Kidney glomerular epithelial cell (primary cell): Measurements from ENCODE around the gene HOXC12.

ENCODE experiments used
- DNase-seq: peaks from one replicate; lab custom pipeline; 2025; lab: John Stamatoyannopoulos, UW

The HOXC12 gene

DNA sequence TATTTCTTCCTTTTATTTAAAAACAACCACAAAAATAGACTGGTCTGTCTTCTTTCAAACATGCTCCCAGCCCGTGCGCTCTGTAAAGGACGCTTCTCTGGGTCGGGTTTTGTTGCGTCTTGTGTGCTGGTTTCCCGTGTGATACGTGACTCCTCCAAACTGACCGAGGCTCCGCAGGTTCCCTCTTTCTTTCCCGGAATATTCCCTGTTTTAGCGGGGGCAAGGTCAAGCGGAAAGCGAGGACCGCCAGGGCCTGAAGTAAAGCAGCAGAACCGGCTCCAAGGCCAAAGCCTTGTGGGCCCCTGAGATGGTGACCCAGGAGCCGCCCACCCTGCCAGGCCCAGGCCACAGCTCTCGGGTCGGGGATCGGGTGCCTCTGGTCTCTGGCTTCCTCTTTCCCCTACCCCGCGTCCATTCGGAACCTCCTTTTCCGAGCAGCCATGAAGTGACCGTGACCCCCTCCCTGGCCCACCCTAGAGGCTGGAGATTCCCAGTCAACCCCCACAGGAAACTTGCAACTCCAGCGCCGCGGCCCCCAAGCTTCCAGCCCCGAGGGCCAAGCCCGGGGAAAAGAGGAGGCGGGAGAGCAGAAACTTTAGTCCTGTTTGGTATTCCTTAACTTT is 29.4 kb downstream of the HOXC12 start:
- peak; percentile 52 for DNase-seq

DNA sequence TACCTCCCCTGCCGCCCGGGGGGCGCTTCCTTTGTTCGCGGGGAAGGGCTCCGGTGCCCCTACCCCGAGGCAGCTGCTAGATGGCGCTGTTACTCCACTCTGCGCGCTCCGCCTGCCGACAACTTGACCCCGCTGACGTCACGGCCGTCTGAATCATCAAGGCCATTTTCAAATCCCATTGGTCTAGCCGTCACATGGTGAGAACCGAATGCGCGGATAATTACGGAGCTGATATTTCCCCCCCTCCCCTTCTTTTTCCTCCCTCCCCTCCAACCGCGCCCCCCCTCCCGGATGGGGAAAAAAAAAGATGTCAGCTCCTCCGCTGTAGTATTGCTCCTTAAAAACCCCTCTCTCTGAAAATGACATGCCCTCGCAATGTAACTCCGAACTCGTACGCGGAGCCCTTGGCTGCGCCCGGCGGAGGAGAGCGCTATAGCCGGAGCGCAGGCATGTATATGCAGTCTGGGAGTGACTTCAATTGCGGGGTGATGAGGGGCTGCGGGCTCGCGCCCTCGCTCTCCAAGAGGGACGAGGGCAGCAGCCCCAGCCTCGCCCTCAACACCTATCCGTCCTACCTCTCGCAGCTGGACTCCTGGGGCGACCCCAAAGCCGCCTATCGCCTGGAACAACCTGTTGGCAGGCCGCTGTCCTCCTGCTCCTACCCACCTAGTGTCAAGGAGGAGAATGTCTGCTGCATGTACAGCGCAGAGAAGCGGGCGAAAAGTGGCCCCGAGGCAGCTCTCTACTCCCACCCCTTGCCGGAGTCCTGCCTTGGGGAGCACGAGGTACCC is 30.4 kb downstream of the HOXC12 start, which contains the start of gene HOXC10:
TSS of gene HOXC10 (plus strand) at position 246 of the 791 bp plus-strand sequence. CDS start at position 360, 114 bp downstream.
- peak; percentile 91 for DNase-seq

DNA sequence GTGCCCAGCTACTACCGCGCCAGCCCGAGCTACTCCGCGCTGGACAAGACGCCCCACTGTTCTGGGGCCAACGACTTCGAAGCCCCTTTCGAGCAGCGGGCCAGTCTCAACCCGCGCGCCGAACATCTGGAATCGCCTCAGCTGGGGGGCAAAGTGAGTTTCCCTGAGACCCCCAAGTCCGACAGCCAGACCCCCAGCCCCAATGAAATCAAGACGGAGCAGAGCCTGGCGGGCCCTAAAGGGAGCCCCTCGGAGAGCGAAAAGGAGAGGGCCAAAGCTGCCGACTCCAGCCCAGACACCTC is 30.9 kb downstream of the HOXC12 start:
- DNase-seq, result no peak

DNA sequence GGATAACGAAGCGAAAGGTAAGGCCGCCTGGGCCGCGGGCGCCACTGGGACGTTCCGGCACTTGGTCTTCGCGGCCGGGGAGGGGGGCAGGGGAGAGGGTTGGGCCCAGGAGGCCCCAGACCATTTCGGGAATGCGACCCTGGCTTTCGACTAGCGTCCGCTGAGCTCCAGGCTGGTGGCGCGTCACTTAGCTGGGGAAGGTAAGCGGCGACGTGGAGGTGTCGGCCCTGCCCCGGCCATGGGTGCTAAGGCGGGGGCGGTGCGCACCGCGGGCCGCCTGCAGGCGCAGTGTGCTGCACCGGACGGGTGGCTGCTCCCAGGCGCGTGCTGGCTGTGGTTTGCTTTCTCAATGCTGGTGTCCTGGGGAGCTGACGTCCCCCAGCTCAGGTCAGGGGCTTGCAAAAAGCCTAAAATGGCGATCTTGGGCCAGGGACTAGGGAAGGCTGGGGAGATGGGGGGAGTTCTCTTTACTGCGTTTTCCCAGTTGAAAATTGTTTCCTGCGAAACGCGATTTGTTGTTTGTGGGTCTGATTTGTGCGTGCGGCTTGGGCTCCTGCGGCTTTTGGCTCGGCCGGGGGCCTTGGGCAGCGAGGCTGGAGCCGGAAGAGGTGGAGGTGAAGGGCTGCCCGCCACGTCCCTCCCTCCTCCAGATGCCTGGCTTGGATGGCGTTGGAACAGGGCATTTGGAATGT is 31.4 kb downstream of the HOXC12 start:
- no peak for DNase-seq

DNA sequence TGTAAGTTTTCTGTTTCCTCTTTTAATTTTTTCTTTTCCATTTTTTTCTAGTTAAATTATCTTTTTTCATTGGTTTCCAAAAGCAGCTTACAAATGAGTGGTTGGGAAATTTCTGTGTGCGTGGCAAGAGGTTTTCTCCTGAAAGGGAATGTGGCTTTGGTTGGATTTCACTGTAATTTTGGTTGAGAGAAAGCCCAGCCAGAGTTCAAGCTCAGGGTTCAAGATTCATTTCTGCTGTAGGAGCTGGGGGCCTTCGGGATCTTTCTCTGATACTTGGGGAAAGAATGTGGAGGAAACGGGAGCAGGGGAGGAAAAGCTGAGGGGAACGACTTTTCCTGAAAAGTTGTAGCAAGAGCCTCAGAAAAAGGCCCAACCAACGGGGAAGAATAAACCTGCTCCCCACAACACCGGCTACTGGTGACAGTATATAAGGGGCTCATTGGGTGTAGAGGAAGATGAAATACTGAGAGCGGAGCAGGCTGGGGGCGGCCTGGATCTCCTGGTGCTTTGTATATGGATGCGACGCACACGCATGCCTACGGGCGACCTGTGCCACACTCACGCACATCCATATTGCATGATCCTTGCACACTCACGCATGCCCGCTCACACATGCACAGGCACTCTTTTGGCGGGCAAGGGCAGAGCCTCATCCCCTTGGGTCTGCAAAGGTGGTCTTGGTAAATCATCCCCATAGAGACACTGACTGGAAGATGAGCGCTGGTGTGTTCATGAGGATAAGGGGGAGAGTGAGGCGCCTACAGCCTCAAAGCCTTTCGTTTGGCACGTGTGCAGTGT is 32.2 kb downstream of the HOXC12 start:
- DNase-seq, result no peak

DNA sequence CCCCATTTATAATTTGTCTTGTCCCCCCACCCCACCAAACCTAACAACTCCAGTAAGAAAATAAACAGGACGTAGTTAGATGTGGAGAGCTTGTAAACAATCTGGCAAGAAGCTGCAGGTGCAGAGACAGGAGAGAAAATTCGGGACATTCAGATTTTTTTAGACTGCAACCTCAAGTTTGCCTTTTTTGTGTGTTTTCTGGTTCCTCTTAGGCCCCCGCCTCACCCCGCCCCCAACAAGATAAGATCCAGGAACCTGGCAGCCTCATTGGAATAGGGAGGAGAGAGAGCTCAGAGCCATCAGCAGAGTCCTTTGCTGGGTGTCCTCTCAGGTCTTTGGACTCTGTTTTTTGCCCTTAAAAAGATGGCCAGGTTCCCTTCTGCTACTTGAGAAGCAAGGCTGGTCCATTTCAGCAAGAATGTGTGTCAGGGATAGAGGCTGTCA is 33.1 kb downstream of the HOXC12 start:
- DNase-seq, result no peak

DNA sequence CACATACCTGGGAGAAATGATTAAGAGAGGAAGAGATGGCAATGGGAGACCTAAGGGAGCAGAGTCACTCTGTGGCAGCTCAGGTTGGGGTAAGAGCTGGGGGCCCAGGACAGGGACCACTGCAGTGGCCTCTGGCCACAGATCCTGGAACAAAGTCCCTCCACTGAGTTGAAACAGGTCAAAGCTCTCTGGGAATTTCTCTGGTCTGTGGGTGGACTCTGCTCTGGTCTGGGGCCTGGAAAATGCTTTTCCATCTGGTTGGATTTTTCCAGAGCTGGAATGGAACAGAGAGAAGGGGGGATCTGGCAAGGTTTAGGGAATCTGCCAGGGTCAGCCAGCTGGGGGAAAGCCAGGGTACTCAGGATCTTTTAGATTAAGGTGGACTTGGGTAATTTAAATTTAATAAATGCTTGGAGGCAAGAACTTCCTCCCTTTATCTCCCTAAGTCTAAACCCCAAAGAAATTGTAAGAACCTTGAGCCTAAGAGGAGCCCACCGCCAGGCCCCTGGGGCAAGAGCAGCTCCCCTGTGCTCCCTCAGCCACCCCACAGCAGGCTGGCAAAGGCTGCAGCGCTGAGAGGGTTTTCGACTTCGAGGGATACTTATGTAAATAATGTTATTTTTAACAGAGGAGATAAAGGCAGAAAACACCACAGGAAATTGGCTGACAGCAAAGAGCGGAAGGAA is 34.0 kb downstream of the HOXC12 start:
- no peak for DNase-seq

DNA sequence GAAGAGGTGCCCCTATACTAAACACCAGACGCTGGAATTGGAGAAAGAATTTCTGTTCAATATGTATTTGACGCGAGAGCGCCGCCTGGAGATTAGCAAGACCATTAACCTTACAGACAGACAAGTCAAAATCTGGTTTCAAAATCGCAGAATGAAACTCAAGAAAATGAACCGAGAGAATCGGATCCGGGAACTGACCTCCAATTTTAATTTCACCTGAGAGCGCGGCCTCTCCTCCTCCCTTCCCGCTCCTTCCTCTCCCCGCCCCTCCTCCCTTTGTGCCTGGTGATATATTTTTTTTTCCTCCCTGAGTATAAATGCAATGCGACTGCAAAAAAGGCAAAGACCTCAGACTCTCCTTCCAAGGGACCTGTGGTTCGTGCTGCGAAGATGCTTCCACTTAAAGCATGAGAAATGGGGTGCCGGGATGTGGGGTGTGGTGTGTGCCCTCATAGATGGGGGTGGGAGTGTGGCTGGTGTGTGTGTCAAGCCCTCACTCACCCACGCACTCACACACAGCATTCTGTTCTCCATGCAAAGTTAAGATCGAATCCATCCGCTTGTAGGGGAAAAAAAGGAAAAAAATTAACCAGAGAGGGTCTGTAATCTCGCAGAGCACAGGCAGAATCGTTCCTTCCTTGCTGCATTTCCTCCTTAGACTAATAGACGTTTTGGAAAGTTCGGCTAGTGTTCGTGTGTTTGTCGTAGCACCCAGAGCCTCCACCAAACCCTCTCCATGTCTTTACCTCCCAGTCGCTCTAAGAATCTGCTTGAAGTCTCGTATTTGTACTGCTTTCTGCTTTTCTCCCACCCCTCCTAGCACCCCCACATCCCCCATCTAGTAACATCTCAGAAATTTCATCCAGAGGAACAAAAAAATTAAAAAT is 34.8 kb downstream of the HOXC12 start:
- DNase-seq, result peak; percentile 41

DNA sequence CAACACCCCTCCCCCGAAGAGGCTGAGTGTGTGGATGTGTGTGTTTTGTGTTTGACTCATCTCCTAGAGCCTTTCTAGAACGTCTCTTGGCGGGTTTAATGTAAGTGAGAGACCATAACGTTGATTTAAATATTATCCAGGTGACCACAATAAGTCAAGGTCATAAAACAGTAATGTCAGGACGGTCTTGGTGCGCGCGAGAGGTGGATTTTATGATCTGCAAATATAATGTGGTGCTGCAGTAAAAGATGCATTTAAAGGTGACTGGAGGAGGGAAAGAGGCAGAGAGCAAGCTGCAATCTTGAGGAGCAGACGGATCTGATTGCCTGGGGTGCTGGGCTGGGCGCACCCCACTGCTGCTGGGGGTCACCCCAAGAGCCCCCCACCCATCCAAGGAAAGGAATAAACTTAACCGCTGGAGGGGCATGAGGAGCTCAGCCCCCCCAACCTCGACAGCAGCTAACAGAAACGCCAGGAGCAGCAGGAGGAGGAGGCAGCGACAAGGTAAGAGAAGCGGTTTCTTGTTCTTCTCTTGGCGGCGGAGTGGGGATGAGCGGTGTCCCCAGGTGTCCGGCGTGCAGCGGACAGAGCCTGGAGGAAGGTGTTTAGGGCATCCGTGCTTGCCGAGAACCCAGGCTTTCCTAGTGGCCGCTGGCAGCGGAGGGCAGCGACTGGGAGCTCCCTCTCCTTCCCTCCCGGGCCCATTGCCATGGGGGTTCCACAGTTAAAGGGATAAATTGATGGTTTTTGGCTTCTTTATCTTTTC is 35.8 kb downstream of the HOXC12 start:
- DNase-seq, result peak; percentile 53

DNA sequence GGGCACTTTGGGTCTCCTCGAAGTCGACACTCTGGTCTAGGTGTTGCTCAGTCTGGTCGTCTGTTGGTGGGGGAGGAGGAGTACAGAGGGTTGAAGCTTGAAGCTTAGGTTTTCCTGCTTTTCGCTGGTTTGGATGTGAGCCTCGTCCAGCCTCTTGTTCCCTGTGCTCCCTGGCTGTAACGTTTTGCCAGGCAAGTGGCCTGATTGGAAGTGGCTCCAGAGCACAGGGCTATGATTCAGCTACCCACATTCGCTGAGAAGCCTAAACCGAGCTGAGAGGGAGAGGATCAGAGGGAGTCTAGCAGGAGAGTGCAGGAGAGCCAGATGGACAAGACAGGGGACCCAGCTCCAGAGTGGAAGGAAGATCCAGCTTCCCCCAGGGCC is 36.4 kb downstream of the HOXC12 start:
- no peak for DNase-seq

DNA sequence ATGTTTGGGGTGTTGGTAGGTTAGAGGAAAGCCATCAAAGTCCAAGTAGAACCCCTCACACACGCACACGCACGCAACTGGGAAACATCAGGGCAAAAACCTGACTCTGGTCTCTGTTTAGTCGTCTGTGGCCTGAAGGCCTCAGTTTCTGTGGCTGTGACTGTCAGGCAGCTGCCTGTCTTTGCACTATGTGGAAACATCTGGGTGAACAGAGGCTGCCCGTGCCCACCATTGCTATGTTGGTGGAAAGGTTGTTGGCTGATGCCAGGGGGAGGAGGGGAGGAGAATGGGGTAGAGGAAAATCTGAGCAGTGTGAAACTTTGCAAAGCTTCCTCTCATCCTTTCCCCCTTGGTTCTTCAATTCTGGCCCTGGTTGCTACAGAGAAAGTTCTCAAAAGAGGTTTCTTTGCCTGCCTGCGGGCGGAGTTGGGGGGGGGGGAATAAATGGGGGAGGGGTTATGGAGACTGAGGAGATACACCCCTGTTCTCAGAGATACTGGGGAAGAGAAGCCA is 37.7 kb downstream of the HOXC12 start:
- no peak for DNase-seq

DNA sequence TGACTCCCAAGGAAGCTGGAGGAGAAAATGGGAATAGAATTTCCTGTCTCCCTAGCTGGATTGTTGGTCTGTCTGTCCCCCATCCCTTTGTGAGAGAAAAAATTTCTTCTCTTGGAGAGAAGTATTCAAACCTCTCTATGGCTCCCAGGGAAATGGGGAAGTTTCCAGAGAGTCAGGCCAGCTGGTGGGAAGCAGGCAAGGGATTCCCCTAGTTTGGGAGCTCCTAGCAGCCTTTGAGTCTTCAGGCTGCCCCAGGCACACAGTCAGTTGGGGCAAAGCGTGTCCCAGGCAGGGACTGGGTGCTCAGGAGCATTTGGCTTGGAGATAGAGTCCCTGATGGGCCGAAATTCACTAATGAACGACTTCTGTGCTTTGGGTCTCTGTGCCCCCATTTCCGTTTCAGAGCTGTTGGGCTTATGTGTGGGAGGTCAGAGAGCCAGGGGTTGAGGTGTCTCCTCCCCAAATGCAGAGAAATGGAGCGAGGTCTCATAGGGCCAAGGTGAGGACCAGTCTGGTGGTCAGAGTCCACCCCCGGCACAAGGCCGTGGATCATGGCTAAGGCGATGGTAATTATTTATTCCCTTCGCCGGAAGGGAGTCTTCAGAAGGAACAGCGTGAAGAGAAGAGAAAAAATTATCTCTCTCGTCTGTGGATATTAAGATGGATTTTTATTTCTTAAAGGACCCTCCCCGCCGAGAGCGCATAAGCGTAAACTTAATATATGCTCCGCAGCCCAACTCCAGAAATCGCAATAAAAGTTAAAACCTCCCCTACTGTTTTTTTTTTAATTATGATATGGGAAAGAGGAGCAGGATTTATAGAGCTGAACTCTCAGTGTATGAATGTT is 38.7 kb downstream of the HOXC12 start:
- no peak for DNase-seq

DNA sequence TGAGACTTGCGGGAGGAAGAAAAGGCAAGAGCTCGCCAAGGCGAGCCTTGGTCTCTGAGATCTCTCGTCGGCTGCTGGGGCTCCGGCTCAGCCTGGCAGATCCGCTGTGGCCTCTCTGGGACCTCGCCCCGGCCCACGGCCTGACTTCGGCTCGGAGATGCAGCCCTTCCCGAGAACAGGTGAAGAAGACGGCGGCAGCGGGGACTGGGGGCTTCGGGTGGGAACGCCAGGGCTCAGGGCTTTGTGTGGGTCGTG is 39.2 kb downstream of the HOXC12 start:
- DNase-seq, result no peak

DNA sequence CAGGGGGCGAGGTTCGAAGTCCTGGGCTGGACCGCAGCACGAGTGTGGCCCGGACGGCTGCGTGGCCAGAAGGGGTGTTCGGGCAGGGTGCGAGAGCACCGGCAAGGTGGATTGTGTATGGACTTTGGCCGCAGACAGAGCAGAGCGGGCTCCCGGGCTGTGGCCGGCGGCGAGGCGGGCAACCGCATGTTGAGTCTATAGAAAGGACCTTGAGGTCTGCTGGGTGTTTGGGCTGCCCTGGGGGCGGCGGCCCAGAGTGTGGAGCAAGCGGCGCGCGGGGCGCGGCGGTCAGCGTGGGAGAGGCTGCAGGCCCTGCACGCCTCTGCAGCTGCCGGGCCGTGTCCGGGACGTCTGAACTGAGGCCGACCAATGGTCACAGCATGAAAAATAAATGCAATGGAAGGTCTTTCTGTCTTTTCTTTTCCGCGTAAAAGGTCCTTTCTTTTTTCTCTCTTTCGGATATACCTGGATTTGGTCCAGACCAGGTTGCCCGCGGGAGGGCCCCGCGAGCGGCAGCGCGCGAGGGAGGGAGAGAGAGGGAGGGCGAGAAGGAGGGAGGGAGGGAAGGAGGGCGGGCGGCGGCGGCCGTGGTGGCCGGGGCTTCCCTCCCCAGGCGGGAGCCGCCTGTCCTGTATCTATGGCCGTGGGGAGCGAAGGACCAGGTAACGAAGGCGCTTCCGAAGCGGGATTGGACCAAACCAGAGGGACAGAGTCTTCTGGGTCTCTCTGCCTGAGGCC is 39.7 kb downstream of the HOXC12 start:
- DNase-seq, result peak; percentile 44

DNA sequence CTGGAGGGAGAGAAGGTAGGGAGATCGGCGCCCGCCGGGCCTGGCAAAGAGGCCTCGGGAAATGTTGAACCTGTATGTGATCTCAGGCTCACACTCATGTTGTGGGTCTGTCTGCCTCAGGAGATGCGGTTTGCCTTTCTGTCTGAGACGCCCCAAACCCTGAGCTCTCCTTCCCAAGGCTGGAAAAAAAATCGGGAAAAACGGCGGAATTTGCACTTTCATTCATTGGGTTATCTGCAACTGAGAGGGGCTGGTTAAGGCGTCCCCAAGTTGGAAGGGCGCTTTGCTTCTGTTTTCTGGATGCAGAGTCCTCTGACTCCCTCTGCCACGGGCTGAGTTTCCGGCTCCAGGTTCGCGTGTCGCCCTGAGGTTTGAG is 40.3 kb downstream of the HOXC12 start:
- no peak for DNase-seq

DNA sequence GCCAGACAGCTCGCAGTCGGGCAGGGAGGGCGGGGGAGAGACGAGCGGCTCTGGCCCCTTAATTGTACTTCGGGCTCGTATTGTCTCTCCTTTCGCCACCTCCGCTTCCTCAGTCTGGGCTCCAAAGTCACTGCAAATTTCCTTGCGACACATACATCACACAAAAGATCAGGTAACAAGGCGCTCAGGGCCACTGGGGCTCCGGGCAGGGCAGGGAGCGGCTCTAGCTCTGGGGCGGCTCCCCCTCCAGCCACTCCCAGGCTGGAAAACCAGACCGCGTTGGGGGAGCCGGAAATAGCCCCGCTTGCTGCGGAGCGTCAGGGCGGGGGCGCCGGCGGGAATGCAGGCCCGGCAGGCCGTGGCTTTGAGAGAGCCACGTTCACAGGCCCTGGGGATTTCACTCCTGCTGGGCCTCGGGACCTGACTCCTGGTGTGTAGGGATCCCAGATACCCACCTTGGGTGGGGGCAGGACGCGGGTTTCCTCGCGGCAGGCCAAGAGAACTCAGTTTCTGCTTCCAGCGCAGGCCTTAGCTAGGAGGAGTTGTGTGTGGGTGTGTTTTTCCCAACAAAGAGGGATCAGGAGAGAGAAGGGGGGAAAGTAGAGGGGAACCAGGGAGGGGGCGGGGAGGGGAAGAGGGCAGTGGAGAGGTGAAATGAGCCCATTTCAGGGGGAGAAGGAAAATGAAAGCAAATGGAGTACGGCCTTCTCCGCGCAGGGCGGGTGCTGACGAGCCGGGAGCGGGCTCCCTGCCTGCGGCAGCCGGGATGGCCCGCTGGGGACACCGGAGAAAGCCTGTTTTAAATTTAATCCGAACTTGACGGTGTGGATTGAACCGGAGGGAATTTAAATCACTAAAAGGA is 40.9 kb downstream of the HOXC12 start:
- DNase-seq, result peak; percentile 75
